ENCODE results near the gene BPIFB2. TPM values are rescaled to one million over a fixed set of nuclear protein-coding genes. Genes with fewer than 3 reads are reported as not detected.

BPIFB2 gene
- total and polyA plus RNA-seq, 4 donors: 0.33 to 3.7 (median 1.5) TPM

DNA sequence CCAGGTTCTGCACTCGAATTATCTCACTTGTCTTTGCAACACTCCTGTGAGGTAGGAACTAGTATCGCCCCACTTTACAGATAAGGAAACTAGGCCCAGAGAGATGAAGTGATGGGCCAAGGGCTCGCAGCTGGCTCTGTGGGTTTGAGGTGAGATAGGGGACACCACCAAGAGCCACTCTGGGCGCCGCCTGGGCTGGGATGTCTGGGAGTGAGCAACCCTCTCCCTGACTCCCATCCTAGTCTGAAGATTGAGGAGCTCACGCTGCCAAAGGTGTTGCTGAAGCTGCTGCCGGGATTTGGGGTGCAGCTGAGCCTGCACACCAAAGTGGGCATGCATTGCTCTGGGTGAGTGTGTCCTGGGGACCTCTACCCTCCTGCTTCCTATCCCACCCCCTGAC is 51.6 kb downstream of the BPIFB2 start (continued):
- no peak for TF ChIP-seq RXRA (IDR thresholded peaks at IDR 0.05)
- no peak for TF ChIP-seq NR2F2 (IDR thresholded peaks at IDR 0.05)

DNA sequence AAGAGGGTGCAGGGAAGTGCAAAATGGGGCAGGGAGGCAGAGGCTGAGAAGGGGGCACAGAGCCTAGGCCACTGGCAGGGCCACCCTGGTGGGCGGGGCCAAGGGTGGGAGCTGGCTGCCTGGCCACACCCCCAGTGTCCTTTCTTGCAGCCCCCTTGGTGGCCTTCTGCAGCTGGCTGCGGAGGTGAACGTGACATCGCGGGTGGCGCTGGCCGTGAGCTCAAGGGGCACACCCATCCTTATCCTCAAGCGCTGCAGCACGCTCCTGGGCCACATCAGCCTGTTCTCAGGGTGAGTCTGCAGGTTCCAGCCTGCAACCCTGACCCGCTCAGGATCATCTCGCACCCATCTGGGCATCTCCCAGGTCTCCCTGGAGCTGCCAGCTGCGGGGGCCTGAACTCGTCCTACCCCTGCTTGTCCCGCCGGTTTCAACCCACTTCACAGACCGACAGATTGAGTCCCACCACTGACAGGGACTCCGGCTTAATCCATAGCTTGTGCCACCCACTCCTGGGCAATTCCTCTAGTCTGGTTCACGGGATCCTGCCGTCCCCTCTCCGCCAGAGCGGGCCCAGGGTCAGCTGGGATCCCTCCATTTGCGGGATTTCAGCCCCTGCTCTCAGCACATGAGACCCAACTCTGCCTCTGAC is 52.4 kb downstream of the BPIFB2 start:
- no peaks in the 10 kb centered on the region for H3K36me3 ChIP-seq (ENCODE audit: control insufficient read depth in 4 of 4, insufficient read depth in 3 of 4, low read depth in 1 of 4, low read length in 3 of 4)
- no peaks in the 10 kb centered on the region for H3K27me3 ChIP-seq (ENCODE audit: control insufficient read depth in 4 of 4, insufficient read depth in 4 of 4, low read length in 3 of 4)
- no peaks in the 10 kb centered on the region for H3K9me3 ChIP-seq (ENCODE audit: control insufficient read depth in 4 of 4, low read length in 3 of 4)
- H3K4me3 ChIP-seq (ENCODE audit: low read depth in 1 of 3, low read length in 3 of 3): no peak overlapping the region
- no peak for TF ChIP-seq FOXA2 (IDR thresholded peaks at IDR 0.05)
- DNase-seq (ENCODE audit: low spot score): no peak
- H3K27ac ChIP-seq (ENCODE audit: low read depth in 1 of 2, low read length in 2 of 2): no peak overlapping the region
- H3K4me1 ChIP-seq (ENCODE audit: control insufficient read depth in 4 of 4, insufficient read depth in 4 of 4, low read length in 3 of 4): no peaks in the 10 kb centered on the region
- WGBS: 90% methylated on average over 22 of the region's 22 CpGs
- no peak overlapping the region for H3K9ac ChIP-seq (ENCODE audit: low read depth in 1 of 2, low read length in 2 of 2)

DNA sequence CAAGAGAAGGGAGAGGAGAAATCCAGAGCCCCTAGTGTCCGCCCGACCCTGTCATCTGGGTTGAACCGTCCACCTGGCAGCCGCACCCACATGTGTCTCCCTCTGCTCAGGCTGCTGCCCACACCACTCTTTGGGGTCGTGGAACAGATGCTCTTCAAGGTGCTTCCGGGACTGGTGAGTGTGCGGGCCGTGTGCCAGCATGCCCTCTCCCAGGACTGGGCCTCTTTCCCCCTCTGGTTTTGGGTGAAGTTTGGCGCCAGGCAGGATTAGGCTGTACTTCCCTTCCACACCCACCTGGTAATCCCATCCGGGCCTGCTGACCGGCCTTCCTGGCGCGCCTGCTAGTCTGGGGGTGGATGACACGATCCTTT is 54.1 kb downstream of the BPIFB2 start:
- H3K36me3 ChIP-seq (ENCODE audit: control insufficient read depth in 4 of 4, insufficient read depth in 3 of 4, low read depth in 1 of 4, low read length in 3 of 4): no peaks in the 10 kb centered on the region
- H3K27ac ChIP-seq (ENCODE audit: low read depth in 1 of 2, low read length in 2 of 2): no peak overlapping the region
- DNase-seq (ENCODE audit: low spot score): no peak
- H3K9me3 ChIP-seq (ENCODE audit: control insufficient read depth in 4 of 4, low read length in 3 of 4): no peaks in the 10 kb centered on the region
- TF ChIP-seq, protein P1, sequence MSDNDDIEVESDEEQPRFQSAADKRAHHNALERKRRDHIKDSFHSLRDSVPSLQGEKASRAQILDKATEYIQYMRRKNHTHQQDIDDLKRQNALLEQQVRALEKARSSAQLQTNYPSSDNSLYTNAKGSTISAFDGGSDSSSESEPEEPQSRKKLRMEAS (IDR thresholded peaks at IDR 0.05): no peak
- TF ChIP-seq SP1 (IDR thresholded peaks at IDR 0.05) (no peak), YY1 (IDR thresholded peaks at IDR 0.05) (no peak), TAF1 (conservative IDR thresholded peaks at IDR 0.05) (no peak), FOXA2 (IDR thresholded peaks at IDR 0.05) (no peak), HNF4G (IDR thresholded peaks at IDR 0.05) (no peak)
- TF ChIP-seq, protein P2, sequence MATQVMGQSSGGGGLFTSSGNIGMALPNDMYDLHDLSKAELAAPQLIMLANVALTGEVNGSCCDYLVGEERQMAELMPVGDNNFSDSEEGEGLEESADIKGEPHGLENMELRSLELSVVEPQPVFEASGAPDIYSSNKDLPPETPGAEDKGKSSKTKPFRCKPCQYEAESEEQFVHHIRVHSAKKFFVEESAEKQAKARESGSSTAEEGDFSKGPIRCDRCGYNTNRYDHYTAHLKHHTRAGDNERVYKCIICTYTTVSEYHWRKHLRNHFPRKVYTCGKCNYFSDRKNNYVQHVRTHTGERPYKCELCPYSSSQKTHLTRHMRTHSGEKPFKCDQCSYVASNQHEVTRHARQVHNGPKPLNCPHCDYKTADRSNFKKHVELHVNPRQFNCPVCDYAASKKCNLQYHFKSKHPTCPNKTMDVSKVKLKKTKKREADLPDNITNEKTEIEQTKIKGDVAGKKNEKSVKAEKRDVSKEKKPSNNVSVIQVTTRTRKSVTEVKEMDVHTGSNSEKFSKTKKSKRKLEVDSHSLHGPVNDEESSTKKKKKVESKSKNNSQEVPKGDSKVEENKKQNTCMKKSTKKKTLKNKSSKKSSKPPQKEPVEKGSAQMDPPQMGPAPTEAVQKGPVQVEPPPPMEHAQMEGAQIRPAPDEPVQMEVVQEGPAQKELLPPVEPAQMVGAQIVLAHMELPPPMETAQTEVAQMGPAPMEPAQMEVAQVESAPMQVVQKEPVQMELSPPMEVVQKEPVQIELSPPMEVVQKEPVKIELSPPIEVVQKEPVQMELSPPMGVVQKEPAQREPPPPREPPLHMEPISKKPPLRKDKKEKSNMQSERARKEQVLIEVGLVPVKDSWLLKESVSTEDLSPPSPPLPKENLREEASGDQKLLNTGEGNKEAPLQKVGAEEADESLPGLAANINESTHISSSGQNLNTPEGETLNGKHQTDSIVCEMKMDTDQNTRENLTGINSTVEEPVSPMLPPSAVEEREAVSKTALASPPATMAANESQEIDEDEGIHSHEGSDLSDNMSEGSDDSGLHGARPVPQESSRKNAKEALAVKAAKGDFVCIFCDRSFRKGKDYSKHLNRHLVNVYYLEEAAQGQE (IDR thresholded peaks at IDR 0.05): no peak
- no peak overlapping the region for H3K4me3 ChIP-seq (ENCODE audit: low read depth in 1 of 3, low read length in 3 of 3)
- WGBS: 89% methylated on average over 14 of the region's 14 CpGs
- H3K27me3 ChIP-seq (ENCODE audit: control insufficient read depth in 4 of 4, insufficient read depth in 4 of 4, low read length in 3 of 4): no peaks in the 10 kb centered on the region
- no peaks in the 10 kb centered on the region for H3K4me1 ChIP-seq (ENCODE audit: control insufficient read depth in 4 of 4, insufficient read depth in 4 of 4, low read length in 3 of 4)
- H3K9ac ChIP-seq (ENCODE audit: low read depth in 1 of 2, low read length in 2 of 2): no peak overlapping the region

DNA sequence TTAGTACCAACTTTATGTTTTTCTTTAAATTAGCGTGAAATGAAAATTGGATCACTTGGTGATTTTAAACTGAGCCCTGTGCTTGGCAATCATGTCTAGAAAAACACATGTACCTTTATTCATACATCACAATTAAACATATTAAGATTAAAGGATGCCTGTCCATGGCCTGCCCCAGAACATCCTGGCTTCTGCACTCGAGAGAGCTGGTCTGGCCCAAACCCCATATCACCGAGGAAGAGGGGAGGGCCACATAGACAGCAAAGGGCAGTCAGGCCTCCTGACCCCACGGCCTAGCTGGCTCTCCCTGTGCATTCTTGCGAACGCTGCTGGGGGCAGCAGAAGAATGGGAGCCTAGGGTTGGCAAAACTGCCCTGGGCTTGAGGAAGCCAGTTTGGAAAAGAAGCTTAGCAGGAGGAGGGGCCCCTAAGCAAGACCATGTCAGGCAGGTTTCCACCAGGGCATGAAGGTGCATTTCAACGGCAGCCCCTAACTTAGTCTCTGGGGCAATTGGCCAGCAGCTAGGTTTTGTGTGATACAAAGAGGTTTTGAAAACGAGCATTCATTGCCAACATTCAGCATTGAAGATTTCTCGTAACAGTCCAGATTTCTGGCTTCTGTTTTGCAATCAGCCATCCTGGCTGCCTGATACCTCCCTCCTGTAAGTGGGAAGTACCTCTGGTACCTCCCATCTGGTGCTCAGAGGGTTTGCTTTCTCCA is 54.8 kb downstream of the BPIFB2 start:
- DNase-seq (ENCODE audit: low spot score): no peak
- 68% methylated on average over 9 of the region's 9 CpGs for WGBS
- no peak overlapping the region for H3K27ac ChIP-seq (ENCODE audit: low read depth in 1 of 2, low read length in 2 of 2)

More for the DNA sequence above, 54.8 kb downstream of the BPIFB2 start:
- Histone ChIP-seq H3K9me3 (ENCODE audit: control insufficient read depth in 4 of 4, low read length in 3 of 4) (no peaks in the 10 kb centered on the region), H3K4me1 (ENCODE audit: control insufficient read depth in 4 of 4, insufficient read depth in 4 of 4, low read length in 3 of 4) (no peaks in the 10 kb centered on the region), H3K27me3 (ENCODE audit: control insufficient read depth in 4 of 4, insufficient read depth in 4 of 4, low read length in 3 of 4) (no peaks in the 10 kb centered on the region), H3K4me3 (ENCODE audit: low read depth in 1 of 3, low read length in 3 of 3) (no peak overlapping the region), H3K9ac (ENCODE audit: low read depth in 1 of 2, low read length in 2 of 2) (no peak overlapping the region), H3K36me3 (ENCODE audit: control insufficient read depth in 4 of 4, insufficient read depth in 3 of 4, low read depth in 1 of 4, low read length in 3 of 4) (no peaks in the 10 kb centered on the region)
- TF ChIP-seq GABPA (IDR thresholded peaks at IDR 0.05 in 1 of 2, conservative IDR thresholded peaks at IDR 0.05 in 1 of 2): no peak
- no peak for TF ChIP-seq YY1 (IDR thresholded peaks at IDR 0.05)
- TF ChIP-seq, protein P3, sequence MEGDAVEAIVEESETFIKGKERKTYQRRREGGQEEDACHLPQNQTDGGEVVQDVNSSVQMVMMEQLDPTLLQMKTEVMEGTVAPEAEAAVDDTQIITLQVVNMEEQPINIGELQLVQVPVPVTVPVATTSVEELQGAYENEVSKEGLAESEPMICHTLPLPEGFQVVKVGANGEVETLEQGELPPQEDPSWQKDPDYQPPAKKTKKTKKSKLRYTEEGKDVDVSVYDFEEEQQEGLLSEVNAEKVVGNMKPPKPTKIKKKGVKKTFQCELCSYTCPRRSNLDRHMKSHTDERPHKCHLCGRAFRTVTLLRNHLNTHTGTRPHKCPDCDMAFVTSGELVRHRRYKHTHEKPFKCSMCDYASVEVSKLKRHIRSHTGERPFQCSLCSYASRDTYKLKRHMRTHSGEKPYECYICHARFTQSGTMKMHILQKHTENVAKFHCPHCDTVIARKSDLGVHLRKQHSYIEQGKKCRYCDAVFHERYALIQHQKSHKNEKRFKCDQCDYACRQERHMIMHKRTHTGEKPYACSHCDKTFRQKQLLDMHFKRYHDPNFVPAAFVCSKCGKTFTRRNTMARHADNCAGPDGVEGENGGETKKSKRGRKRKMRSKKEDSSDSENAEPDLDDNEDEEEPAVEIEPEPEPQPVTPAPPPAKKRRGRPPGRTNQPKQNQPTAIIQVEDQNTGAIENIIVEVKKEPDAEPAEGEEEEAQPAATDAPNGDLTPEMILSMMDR (IDR thresholded peaks at IDR 0.05; ENCODE audit: low read depth, low read length, missing input control): no peak
- TF ChIP-seq SP1 (IDR thresholded peaks at IDR 0.05): no peak
- TF ChIP-seq, protein P2 (IDR thresholded peaks at IDR 0.05): no peak
- TF ChIP-seq FOXA2 (IDR thresholded peaks at IDR 0.05): no peak
- TF ChIP-seq, protein P4, sequence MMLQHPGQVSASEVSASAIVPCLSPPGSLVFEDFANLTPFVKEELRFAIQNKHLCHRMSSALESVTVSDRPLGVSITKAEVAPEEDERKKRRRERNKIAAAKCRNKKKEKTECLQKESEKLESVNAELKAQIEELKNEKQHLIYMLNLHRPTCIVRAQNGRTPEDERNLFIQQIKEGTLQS (IDR thresholded peaks at IDR 0.05): no peak
- no peak for TF ChIP-seq FOXA1 (IDR thresholded peaks at IDR 0.05)
- no peak for TF ChIP-seq EGR1 (IDR thresholded peaks at IDR 0.05; ENCODE audit: low read depth in 2 of 2)

Data from liver (tissue), 9 donors.